Measurements from ENCODE around the gene PMM2.
"Not testable (repeated sequence)": the region's sequence is repeated elsewhere in the genome, so short reads cannot be mapped to it uniquely, and the experiment has no call there.

PMM2 gene

DNA sequence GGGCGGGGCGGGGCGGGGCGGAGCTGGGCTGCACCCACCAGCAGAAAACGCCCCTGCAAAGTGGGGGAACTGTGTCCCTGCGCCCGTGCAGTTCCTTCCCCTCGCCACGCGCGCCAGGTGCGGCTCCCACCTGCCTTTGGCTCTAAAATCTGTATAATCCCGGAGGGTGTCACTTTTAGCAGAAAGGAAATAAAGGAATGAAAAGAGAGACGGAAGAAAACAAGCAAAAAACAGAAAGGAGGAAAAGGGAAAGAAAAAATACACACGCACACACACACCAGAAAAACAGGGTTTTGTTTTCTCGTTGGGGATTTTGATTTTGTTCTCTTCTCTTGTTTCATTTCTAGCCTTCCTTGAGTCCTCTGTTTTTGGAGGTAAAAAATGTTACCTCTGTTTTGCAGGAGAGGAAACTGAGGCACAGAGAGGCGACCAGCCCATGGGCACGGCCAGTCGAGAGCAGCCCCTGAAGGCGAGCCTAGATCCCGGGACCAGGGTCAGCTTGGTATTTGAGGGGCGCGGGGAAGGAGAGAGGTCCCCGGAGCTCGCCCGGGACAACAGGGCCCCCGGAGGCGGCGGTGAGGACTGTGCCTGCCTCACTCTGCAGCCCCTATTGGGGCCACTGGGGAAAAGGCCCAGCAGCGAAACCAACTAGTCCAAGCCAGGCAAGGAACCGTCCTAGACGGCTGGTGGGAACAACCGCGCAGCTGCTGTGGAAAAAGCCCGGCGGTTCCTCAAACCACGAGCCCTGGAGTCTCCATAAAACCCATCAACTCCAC lies 71.8 kb downstream of the PMM2 start:
- no peak for DNase-seq

DNA sequence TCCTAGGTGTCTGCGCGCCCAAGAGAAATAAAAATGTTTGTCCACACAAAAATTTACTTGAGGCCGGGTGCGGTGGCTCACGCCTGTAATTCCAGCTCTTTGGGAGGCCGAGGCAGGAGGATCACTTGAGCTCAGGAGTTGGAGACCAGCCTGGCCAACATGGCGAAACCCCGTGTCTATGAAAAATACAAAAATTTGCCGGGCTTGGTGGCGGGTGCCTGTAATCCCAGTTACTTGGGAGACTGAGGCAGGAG lies 72.3 kb downstream of the PMM2 start:
- not testable (repeated sequence) for DNase-seq

DNA sequence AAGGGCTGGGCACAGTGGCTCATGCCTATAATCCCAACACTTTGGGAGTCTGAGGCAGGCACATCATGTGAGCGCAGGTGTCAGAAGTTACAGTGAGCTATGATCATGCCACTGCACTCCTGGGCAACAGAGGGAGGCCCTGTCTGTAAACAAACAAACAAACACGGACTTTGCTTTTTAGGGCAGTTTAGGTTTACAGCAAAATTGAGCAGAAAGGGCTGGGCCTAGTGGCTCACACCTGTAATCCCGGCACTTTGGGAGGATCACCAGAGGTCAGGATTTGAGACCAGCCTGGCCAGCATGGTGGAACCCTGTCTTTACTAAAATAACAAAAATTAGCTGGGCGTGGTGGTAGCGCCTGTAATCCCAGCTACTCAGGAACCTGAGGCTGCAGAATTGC lies 74.4 kb downstream of the PMM2 start:
- DNase-seq: no peak

DNA sequence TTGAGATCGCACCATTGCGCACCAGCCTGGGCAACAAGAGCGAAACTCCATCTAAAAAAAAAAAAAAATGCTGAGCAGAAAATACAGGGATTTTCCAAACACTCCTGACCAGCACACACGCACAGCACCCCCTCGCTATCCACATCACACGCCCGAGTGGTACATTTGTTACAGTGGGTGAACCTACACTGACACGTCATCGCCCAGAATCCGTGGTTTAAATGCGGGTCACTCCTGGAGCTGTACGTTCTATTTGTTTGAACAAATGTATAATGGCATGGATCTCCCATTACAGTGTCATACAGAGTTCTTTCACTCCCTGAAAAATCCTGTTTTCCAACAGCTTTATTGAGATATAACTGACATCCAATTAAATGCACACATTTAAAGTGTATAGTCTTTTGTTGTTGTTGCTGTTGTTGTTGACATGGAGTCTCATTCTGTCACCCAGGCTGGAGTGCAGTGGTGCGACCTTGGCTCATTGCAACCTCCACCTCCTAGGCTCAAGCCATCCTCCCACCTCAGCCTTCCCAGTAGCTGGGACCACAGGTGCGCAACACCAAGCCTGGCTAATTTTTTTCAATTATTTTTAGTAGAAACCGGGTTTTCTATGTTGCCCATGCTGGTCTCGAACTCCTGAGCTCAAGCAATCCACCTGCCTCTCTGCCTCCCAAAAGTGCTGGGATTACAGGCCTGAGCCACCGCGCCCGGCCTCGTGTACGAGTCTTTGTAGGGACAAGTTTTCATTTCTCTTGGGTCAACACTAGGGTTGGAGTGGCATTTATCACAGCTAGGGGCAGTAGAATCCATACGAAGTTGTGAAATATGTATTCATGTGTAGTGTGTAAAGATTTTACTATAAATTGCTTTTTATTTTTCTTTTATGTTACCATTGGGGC lies 75.6 kb downstream of the PMM2 start:
- DNase-seq: no peak

DNA sequence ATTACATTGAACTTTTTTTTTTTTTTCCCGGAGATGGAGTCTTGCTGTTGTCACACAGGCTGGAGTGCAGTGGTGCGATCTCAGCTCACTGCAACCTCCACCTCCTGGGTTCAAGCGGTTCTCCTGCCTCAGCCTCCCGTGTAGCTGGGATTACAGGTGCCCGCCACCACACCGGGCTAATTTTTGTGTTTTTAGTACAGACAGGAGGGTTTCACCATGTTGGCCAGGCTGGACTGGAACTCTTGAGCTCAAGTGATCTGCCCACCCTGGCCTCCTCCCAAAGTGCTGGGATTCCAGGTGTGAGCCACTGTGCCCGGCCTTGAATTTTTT lies 76.2 kb downstream of the PMM2 start:
- not testable (repeated sequence) for DNase-seq

DNA sequence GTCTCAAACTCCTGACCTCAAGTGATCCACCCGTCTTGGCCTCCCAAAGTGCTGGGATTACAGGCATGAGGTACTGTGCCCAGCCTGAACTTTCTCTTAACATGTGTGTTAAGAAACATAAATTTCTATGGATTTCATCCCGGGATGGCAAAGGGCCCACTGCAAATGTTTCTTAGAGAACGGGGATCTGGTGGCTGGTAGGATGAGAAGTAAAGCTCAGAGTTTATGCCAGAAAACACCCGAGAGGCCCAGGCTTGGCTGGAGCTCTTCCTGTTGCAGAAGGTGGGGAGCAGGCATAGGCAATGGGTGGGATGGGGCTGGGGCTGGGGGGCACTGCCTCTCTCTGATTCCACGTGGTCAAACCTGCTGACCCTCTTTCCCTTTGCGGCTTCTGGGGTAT lies 76.7 kb downstream of the PMM2 start:
- DNase-seq: peak; percentile 42

DNA sequence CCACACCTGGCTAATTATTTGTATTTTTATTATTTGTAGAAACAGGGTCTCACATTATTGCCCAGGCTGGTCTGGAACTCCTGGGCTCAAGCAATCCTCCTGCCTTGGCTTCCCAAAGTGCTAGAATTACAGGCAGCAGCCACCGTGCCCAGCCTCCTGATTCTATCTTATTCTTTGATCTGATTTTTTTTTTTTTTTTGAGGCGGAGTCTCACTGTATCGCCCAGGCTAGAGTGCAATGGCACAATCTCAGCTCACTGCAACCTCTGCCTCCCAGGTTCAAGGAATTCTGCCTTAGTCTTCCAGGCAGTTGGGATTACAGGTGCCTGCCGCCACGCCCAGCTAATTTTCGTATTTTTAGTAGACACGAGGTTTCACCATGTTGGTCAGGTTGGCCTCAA lies 77.7 kb downstream of the PMM2 start:
- not testable (repeated sequence) for DNase-seq

DNA sequence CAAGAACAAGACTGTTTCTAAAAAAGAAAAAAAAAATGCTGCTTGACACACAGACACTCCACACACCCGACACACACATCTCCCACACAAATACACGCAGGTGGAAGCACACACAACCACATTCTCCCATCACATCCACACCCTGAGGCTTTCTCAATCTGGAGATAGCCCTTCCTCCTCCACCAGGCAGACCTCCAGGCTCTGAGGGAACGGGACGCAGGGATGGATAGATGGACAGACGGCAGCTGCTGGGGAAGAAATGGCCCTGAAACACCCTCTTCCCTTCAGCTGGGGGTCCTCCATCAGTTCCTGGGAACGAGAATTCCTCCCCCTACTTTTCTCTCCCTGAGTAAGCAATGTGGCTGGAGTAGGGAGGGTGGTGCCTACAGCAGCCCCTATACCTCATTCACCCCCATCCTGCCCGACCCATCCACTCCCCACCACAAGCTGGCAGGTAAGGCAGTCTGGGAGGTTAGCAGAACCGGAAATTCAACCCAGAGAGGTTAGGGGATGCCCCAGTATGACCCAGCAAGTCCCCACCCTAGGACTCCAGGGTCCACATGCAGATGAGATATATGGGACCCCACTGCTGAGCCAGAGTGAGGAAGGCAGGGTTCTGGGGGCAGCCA lies 80.4 kb downstream of the PMM2 start:
- no peak for DNase-seq

DNA sequence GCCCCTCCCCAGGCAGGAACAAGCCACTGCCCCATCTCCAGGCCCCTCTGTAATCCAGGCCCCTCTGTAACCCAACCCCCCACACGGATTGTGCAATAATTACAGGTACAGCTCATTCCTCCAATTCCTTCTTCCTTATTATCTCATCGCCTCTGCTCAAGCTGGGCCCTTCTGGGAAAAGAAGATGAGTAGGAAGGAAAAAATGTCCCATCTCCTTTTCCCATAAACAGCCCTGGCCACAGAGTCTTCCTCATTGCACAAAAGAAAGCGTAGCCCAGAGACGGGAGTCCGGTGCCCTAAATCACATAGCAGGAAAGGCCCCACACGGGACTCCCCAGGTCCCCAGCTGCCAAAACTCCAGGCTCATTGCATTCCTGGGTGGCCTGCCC lies 80.9 kb downstream of the PMM2 start:
- DNase-seq: peak; percentile 94

DNA sequence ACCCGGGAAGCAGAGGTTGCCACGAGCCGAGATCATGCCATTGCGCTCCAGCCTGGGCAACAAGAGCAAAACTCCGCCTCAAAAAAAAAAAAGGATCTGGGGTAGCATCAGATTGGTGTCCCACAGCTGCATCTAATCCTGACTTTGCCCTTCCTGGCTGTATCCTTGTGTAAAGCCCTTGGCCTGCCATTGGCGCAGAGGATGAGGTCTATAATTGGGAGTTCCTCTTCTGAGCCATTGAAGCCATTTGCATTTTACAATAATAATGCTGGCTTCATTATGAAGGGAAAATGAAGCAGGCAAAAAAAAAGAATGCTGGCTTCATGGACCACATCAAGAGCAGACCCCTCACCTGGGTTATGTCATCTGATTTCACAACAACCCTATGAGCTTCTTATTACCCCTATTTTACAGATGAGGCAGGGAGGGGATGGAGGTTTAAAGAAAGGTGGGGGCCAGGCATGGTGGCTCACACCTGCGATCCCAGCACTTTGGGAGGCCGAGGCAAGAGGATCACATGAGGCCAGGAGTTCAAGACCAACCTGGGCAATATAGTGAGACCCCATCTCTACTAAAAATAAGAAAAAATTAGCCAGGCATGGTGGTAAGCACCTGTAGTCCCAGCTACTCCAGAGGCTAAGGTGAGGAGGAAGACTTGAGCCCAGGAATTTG lies 83.3 kb downstream of the PMM2 start:
- no peak for DNase-seq

DNA sequence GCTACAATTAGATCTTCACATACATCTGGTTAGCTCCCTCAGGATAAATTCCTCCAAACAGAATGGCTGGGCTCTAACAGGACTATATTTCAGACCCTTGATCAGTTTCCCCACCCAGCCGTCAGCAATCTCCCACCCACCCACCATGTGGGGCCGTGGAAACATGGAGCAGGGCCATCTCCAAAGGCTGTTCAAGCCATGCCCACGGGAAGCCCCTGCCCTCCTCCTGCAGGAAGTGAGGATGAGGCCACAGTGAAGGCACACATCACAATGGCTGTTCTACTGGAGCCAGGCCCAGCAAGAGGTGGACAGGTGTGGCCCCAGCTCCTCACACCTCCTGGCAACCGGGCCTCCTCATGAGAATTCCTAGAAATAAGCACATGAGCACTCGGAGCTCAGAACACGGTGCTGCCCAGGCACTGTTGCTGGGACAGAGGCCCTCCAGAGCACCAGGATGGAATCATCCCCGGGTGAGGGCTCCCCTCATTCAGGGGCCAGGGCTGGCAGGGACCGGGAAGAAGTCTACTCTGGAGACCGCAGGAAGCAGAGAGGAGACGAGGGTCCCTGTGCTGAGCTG lies 84.5 kb downstream of the PMM2 start, which contains the start of gene LITAFD:
Gene LITAFD, plus strand, starts transcription at position 311 of the 577 bp plus-strand sequence. CDS start 2,005 bp downstream, outside the sequence.
- DNase-seq: no peak

DNA sequence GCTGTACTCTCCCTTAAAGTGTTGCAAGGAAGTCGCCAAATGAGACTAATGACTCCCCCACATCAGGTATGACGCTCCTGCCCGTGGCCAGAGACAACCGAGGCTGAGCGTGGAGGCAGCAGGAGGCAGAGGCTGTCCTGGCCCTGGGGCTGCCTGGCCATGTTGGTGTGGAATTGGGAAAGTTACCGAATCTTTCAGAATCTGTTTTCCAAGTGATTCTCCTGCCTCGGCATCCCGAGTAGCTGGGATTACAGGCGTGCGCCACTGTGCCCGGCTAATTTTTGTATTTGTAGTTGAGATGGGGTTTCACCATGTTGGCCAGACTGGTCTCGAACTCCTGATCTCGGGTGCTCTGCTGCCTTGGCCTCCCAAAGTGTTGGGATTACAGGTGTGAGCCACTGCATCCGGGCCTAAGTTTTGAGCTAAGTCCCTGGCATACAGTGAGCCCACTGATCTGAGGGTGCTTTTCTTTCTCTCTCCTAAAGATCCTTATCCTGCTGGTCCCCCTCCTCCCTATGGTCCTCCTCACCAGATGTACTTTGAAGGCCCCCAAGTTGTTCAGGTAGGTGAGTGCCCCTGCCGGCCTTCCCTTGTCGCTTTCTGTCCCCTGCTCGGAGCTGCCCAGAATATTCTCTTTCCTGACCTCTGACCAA lies 85.2 kb downstream of the PMM2 start:
- DNase-seq: no peak

DNA sequence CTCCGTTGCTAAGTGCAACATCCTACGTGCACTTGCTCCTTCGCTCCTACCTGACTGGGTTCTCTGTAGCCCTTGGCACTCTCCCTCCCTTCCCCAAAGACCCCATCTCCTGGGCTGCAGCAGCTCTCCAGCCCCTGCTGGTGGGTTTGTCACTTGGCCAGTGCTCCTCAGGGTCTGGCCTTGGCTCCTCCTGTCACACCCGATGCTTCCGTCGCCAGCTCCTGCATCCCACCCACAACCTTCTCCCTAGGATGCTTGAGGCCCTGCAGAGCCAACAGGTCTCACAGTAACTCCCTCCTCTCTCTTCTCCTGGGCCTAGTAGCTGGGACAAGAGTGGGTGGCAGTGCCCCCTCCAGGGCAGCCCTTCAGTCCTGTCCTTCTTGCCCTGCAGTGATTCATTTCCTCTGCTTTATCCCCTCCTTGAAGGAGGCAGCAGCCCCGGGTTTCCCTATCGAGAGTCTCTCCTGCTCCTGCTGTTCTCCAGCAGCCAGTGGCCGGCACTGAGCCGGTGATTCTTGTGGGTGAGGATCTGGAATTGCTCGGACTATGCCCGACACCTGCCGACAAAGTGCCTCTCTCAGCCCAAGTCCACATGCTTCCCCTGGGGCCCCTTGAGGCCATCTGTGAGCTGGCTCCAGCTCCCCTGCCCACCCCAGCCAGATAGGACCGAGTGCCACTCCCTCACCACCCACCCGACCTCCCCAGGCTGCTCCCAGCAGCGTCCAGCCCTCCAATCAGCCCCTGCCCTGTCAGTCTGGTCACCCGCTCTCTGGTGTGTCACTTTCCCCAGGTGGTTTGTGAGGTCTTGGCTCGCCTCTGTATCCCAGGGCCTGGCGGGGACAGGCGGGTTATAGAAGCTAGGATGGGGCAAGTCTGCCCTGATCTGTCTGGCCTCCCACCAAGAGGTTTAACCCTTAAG lies 88.3 kb downstream of the PMM2 start:
- peak; percentile 36 for DNase-seq

DNA sequence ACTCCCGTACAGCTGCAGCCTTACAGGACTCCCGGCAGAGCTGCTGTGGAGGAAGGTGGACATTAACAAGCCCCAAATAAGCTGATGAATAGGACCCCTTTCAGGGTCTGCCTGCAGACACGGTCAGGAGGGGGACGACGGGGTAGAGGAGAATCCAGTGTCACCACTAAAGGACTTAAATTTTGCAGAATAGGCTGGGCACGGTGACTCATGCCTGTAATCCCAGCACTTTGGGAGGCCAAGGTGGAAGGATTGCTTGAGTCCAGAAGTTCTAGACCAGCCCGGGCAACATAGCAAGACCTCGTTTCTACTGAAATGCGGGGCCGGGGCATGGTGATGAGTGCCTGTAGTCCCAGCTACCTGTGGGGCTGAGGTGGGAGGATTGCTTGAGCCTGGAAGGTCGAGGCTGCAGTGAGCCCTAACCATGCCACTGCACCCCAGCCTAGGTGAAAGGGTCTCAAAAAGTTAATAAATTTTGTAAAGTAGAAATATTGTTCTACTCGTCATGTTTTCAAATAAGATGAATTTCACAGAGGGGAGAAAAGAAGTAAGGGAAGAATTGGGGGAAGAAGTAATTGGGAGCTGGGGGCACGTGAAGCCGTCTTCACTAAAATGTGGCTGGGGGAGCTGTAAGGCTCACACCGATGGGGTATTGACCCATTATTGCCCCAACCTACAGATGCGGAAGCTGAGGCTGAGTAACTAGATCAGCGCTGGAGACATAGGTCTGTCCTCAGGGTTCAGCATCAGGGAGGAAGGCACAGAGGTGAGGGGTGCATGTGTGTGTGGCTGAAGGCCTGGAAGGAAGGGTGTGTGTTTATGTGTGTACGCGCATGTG lies 89.2 kb downstream of the PMM2 start:
- no peak for DNase-seq

DNA sequence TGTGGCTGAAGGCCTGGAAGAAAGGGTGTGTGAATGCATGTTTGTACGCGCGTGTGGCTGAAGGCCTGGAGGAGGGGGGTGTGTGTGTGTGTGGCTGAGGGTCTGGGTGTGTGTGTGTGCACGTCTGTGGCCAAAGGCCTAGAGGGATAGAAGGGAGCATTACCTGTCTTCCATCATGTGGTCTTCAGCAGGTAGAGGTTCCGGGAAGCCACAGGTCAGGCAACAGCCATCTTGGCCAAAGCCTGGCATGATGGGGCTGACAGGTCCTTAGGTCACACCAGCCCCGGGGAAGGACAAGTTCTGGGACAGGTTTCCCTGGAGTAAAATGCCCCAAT lies 89.8 kb downstream of the PMM2 start:
- DNase-seq: no peak

DNA sequence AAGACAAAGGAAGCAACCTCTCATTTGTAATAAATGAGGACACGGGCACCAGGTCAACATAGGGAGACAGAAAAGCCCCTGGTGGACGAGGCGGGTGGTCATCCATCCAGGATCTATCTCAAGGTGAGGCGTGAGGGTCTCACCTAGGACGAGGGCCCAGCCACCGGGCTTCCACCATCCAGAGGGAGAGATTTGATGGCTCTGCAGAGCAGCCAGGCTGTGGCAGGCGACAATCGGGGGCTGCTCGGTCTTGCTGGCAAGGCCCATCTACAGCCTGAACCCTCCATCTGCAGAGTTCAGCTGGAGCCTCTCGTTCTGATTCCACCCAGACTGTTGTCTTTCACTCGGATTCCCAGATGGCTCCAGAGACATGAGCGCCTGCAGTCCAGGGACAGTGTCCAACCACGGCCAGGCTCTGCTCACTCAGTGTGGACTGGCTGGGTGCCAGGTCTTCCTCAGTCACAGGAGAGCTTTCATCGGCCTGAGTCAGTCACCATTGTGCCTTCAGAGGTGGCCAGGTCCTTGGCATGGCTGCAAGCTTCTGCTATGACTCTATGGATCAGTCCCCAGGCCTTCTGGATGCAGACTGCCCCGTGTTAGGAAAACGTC lies 90.4 kb downstream of the PMM2 start:
- DNase-seq: peak; percentile 67

DNA sequence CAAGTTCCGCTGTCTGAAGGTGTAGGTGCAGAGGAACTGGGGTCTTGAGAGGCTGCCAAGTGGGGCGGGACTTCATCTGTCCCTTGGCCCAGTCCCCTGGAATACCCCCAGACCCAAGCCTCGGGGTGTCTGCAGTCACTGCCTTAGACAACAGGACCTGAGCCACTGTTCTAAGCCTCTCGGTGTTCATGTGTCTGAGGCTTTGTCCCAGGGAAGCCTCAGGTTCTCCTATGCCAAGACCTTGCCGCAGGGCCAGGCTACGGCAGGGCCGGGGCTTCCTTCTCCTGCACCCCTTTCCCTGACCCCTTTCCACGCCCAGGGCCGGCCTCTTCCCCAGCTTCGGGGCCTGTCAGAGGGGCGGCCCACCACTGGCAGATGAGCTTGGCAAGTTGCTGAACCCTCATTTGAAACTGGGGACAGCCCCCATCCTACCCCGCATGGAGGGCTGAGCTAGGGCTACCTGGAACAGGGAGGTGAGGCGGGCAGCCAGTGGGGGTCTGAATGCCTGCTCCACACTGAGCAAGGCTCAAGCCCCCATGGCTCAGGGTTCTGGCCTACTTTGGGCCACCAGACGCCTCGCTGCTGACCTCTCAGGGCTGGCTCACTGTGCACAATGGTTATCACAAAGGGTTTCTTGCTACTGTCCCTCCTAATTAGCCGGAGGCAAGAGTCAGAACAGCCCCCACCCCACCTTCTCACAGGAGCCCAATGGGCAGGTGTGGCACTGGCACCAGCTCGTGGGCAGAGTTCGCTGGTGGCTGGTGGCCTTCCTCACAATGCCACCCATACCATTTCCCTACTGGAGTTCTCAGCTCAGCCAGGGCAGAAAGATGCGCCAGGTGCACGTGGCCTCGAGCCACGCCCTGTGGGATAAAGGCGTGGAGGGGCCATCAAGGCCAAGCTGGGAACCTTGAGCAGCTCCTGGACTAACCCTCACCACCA lies 91.6 kb downstream of the PMM2 start:
- no peak for DNase-seq

DNA sequence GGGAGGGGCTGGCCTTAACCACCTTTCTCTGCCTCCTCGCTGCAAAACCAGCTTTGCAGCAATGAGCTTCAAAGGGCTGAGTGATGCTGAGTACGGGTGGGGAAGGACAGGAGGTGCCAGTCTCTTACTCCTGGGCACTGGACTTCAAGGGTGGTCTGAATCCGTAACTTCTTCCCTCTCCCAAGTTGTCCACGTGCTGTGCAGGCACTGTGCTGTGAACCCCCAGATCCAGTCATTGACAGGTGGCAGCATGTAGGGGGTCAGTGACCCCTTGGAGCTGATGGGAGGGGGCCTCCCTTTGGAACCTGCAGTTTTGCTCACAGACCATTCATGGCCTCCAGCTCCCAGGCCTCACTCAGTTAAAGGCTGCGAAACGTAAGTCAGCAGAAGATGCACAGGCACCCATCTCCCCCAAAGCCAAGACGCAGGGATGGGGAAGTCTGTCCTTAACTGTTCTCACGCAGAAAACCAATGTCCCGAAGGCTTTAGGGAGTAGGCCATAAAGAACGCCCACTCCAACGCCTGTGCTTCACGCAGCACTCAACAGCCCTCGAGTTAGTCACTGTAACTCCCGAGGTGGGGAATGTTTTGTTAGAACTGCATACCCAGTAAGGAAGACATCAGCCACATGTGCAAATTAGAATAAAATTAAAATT lies 92.4 kb downstream of the PMM2 start:
- DNase-seq: no peak

Measured in fibroblast of skin of right biceps (primary cell).